Heart right ventricle (tissue), 16 donors: ENCODE measurements around the gene GRIK4. TPM values are rescaled to one million over a fixed set of nuclear protein-coding genes. Genes with fewer than 3 reads are reported as not detected.

Source experiments
- ATAC-seq, 8 donors: fragments of 200-7000 bp; cut with Tn5 transposase; one replicate each; pipeline ENCODE4 v1.9.1; 2020; ENCODE audit warnings: mild to moderate bottlenecking in 8 of 8, moderate library complexity in 8 of 8, moderate number of reproducible peaks in 1 of 8
- DNase-seq, 2 donors: peaks; one replicate each; pipeline ENCODE4 v3.0.0-alpha.2; 2020
- H3K27ac ChIP-seq, 10 donors: fragments of 200-600 bp; sonication (generic) in 2 of 10; one replicate each; pipeline versions ENCODE4 v1.5.0 to v1.8.0; 2020 to 2022; ENCODE audit warnings: mild to moderate bottlenecking in 3 of 10
- H3K27me3 ChIP-seq, 7 donors: fragments of 200-600 bp; one replicate each; pipeline ENCODE4 v1.8.0; 2021 to 2022; ENCODE audit warnings: mild to moderate bottlenecking in 2 of 7
- H3K36me3 ChIP-seq, 9 donors: fragments of 200-600 bp; sonication (generic) in 1 of 9; one replicate each; pipeline versions ENCODE4 v1.5.0 to v1.8.0; 2020 to 2022; ENCODE audit warnings: mild to moderate bottlenecking in 2 of 9
- H3K4me1 ChIP-seq, 9 donors: fragments of 200-600 bp; sonication (generic) in 1 of 9; one replicate each; pipeline versions ENCODE4 v1.5.0 to v1.8.0; 2020 to 2022; ENCODE audit warnings: mild to moderate bottlenecking in 4 of 9
- H3K4me3 ChIP-seq, 10 donors: fragments of 200-600 bp; sonication (generic) in 2 of 10; one replicate each; pipeline versions ENCODE4 v1.5.0 to v1.8.0; 2020 to 2022; ENCODE audit warnings: mild to moderate bottlenecking in 7 of 10, moderate library complexity in 2 of 10
- H3K9me3 ChIP-seq, 11 donors: fragments of 200-600 bp in 10 of 11; sonication (generic) in 2 of 11; one replicate each; pipeline versions ENCODE4 v1.5.0 to v1.8.0; 2013 to 2022; ENCODE audit warnings: mild to moderate bottlenecking in 2 of 11, control low read depth in 1 of 11, moderate library complexity in 1 of 11
- CTCF ChIP-seq, 9 donors: fragments of 200-600 bp; sonication (generic) in 2 of 9; IDR thresholded peaks; one replicate each; pipeline versions ENCODE4 v1.5.0 to v1.8.0; 2021 to 2022; ENCODE audit warnings: antibody characterized with exemption in 9 of 9, mild to moderate bottlenecking in 5 of 9, moderate library complexity in 1 of 9
- WGBS, 2 donors: extraction: QIAGEN DNeasy Blood & Tissue Kit; methylation state at CpG; one replicate each; pipeline ENCODE4 v1.1.7; 2013; ENCODE audit warnings: inconsistent platforms in 1 of 2; 5-methylcytosine and 5-hydroxymethylcytosine counted together
- intact Hi-C, 10 donors: fragments of 100-400 bp; cut with DNase I; formaldehyde crosslinking; loops; one replicate each; pipeline versions ENCODE4 v1.11.1 to v1.14.2; 2022
- polyA plus RNA-seq, 2 donors: library from polyadenylated mRNA; stranded (reverse); fragments of 200-250 nt; gene quantifications; one replicate each; pipeline ENCODE4 v1.2.3, GENCODE V29; 2013
- total RNA-seq, 10 donors: library from RNA; stranded (reverse); fragmentation: NEBNext Ultra II Directional in 3 of 10; extraction: Animal tissue kit (Norgen Biotek cat#: 25700) in 3 of 10; gene quantifications; one replicate each; pipeline versions ENCODE4 v1.2.1 to v1.2.4, GENCODE V29; 2021 to 2023
- donor health status: Arrhythmogenic right ventricular cardiomyopathy.
- donor health status: ischemic (EF 13 %, LVEDD 7.1; RV severe dilation, severe dysfunction).
- donor health status: healthy with polysubstance abuse.
- donor health status: DM: no; HTN: yes; CAD: no.
- donor health status: DM: no; HTN: no; CAD: no.
- donor health status: ischemic (EF 25% LVEDD 6.9; RV normal size, moderate dysfunction).
- donor health status: ischemic (EF 25% LVEDD 5.7; RV mildly dilated, moderate dysfunction).
- donor health status: healthy.
- donor health status: DM: yes; HTN: yes; CAD: no.
- donor health status: Ischemic cardiomyopathy.
- donor health status: ischemic (EF 35%, LVEDD 5.7; RV mildly dilated, moderate dysfunction).
- donor health status: nonischemic (EF 11% LVEDD 7.7; RV severe dilation, severe dysfunction).
- donor health status: DM: yes; HTN: yes; CAD: no.
- donor health status: PGD.
- donor health status: ischemic (EF 29% LVEDD 5.4; RV normal size, mild dysfunction).
- donor health status: nonischemic (EF 23%, LVEDD 6.1; RV moderate dilation, normal function).

The GRIK4 gene
- total and polyA plus RNA-seq, 12 donors, result 0.01 to 0.85 (median 0.37) TPM; not detected in 6

- no peak for DNase-seq
- Histone ChIP-seq H3K4me3 (no peak overlapping the region), H3K9me3 (peaks cover 0 to 23% (median 6%) of the 10 kb centered on the region in 11 donors), H3K27me3 (peaks cover 0 to 57% (median 12%) of the 10 kb centered on the region in 7 donors), H3K4me1 (no peaks in the 10 kb centered on the region), H3K36me3 (no peaks in the 10 kb centered on the region), H3K27ac (no peak overlapping the region)
- no peak for TF ChIP-seq CTCF (IDR thresholded peaks at IDR 0.05)
- 81 to 84% methylated on average over 7 of the region's 7 CpGs for WGBS, 2 donors
- no peak for ATAC-seq
- intact Hi-C loops, result no loop called here
Measured at GRCh38 chr11:120586728-120587127, 75.2 kb downstream of the GRIK4 start.

GRCh38 chr11:120587299-120587698, 75.8 kb downstream of the GRIK4 start:
- ATAC-seq (no peak), DNase-seq (no peak)
- intact Hi-C loops, result no loop called here
- TF ChIP-seq CTCF (IDR thresholded peaks at IDR 0.05), result no peak
- Histone ChIP-seq H3K27me3 (peaks cover 0 to 58% (median 15%) of the 10 kb centered on the region in 7 donors), H3K4me3 (no peak overlapping the region), H3K27ac (no peak overlapping the region), H3K9me3 (peaks cover 0 to 23% (median 6%) of the 10 kb centered on the region in 11 donors), H3K4me1 (no peaks in the 10 kb centered on the region), H3K36me3 (no peaks in the 10 kb centered on the region)
- 86 to 91% methylated on average over 4 of the region's 4 CpGs for WGBS, 2 donors

- intact Hi-C loops, result no loop called here
- peaks cover 0 to 2% (median 0%) of the 10 kb centered on the region in 11 donors for H3K9me3 ChIP-seq
- H3K27me3 ChIP-seq, result peaks cover 0 to 49% (median 16%) of the 10 kb centered on the region in 7 donors
- 80 to 81% methylated on average over 11 of the region's 11 CpGs for WGBS, 2 donors
- DNase-seq, result no peak
- ATAC-seq, result no peak
- H3K4me1 ChIP-seq, result no peaks in the 10 kb centered on the region
- H3K27ac ChIP-seq, result no peak overlapping the region
- no peaks in the 10 kb centered on the region for H3K36me3 ChIP-seq
- no peak overlapping the region for H3K4me3 ChIP-seq
- TF ChIP-seq CTCF (IDR thresholded peaks at IDR 0.05), result no peak
Measured at GRCh38 chr11:120589376-120589775, 77.8 kb downstream of the GRIK4 start.

- Histone ChIP-seq H3K36me3 (no peaks in the 10 kb centered on the region), H3K27me3 (peaks cover 0 to 49% (median 16%) of the 10 kb centered on the region in 7 donors), H3K9me3 (no peaks in the 10 kb centered on the region), H3K27ac (no peak overlapping the region), H3K4me1 (no peaks in the 10 kb centered on the region), H3K4me3 (no peak overlapping the region)
- 93 to 96% methylated on average over 3 of the region's 3 CpGs for WGBS, 2 donors
- ATAC-seq (no peak), DNase-seq (no peak)
- TF ChIP-seq CTCF (IDR thresholded peaks at IDR 0.05), result no peak
- intact Hi-C loops, result no loop called here
Measured at GRCh38 chr11:120590472-120590871, 78.9 kb downstream of the GRIK4 start.
